ENCODE results near the gene PLCG2. TPM values are rescaled to one million over a fixed set of nuclear protein-coding genes. Genes with fewer than 3 reads are reported as not detected.

Gene PLCG2
- total and polyA plus RNA-seq, 2 of the 8 experiments (the other 6 are each of a cell fraction or from before 2014, with no cell fraction given) = 6.1 to 6.9 TPM

- 0 out of 2 replicates have a peak, but pooled peaks have one; percentile 71 for TF ChIP-seq JUND (IDR thresholded peaks at IDR 0.05; ENCODE audit: low read length)
- no peak for TF ChIP-seq FOSL1 (IDR thresholded peaks at IDR 0.05; ENCODE audit: insufficient read depth, low read depth, low read length)
- TF ChIP-seq BCL11A (IDR thresholded peaks at IDR 0.05; ENCODE audit: low read depth in 2 of 2, low read length in 2 of 2) = no peak
- TF ChIP-seq GTF2F1 (IDR thresholded peaks at IDR 0.05; ENCODE audit: borderline replicate concordance, low read depth, low read length) = 0 out of 2 replicates have a peak, but pooled peaks have one; percentile 58
- 0 out of 2 replicates have a peak, but pooled peaks have one; percentile 45 for TF ChIP-seq TBP (IDR thresholded peaks at IDR 0.05; ENCODE audit: low read depth, low read length)
- peak in 1 of 2 experiments; percentile 84; a peak in 2 of 3 replicates for TF ChIP-seq EP300 (IDR thresholded peaks at IDR 0.05; ENCODE audit: borderline replicate concordance in 1 of 2, low read depth in 2 of 2, low read length in 2 of 2)
- TF ChIP-seq, protein P1, sequence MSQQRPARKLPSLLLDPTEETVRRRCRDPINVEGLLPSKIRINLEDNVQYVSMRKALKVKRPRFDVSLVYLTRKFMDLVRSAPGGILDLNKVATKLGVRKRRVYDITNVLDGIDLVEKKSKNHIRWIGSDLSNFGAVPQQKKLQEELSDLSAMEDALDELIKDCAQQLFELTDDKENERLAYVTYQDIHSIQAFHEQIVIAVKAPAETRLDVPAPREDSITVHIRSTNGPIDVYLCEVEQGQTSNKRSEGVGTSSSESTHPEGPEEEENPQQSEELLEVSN (IDR thresholded peaks at IDR 0.05) = peak; percentile 99
- TF ChIP-seq EGR1 (IDR thresholded peaks at IDR 0.05; ENCODE audit: borderline replicate concordance, low read depth, low read length) = 0 out of 2 replicates have a peak, but pooled peaks have one; percentile 10
- peak; percentile 56 to 59 for TF ChIP-seq RAD21 (IDR thresholded peaks at IDR 0.05 in 1 of 2, conservative IDR thresholded peaks at IDR 0.05 in 1 of 2; ENCODE audit: low read depth in 2 of 2, low read length in 2 of 2)
- no peak for TF ChIP-seq CBX8 (IDR thresholded peaks at IDR 0.05; ENCODE audit: borderline replicate concordance, low read depth, low read length)
- peak; percentile 25; the same call in 1 of the 2 replicates for TF ChIP-seq TEAD4 (IDR thresholded peaks at IDR 0.05; ENCODE audit: low read depth, low read length)
- peak; percentile 99 for TF ChIP-seq MAX (IDR thresholded peaks at IDR 0.05)
- no peak for TF ChIP-seq NRF1 (IDR thresholded peaks at IDR 0.05; ENCODE audit: low read depth, low read length)
- TF ChIP-seq TAF1 (IDR thresholded peaks at IDR 0.05; ENCODE audit: low read depth, low read length) = peak; percentile 41
- TF ChIP-seq SP1 (IDR thresholded peaks at IDR 0.05; ENCODE audit: low read depth, low read length) = peak; percentile 56; the same call in 1 of the 2 replicates
- TF ChIP-seq, protein P2, sequence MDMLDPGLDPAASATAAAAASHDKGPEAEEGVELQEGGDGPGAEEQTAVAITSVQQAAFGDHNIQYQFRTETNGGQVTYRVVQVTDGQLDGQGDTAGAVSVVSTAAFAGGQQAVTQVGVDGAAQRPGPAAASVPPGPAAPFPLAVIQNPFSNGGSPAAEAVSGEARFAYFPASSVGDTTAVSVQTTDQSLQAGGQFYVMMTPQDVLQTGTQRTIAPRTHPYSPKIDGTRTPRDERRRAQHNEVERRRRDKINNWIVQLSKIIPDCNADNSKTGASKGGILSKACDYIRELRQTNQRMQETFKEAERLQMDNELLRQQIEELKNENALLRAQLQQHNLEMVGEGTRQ (IDR thresholded peaks at IDR 0.05; ENCODE audit: low read length) = no peak
- 0 out of 2 replicates have a peak, but pooled peaks have one; percentile 20 for TF ChIP-seq RXRA (IDR thresholded peaks at IDR 0.05; ENCODE audit: insufficient read depth, low read depth, low read length)
- no peak for TF ChIP-seq SP2 (IDR thresholded peaks at IDR 0.05; ENCODE audit: low read length)
- TF ChIP-seq ASH2L (IDR thresholded peaks at IDR 0.05; ENCODE audit: low read length) = no peak
Observed at GRCh38 chr16:81730090-81731051, 48.7 kb upstream of the PLCG2 start (continued).
